GM10266 (cell line): ENCODE results near the gene SMIM27.

Experiments
- DNase-seq: peaks from one replicate; pipeline ENCODE4 v3.0.0; 2012; ENCODE audit errors: extremely low spot score
- TF ChIP-seq, protein P1 (sequence below): IDR thresholded peaks from 2 replicates; pipeline ENCODE4 v1.5.1; 2012; ENCODE audit warnings: mild to moderate bottlenecking, low read depth; ENCODE audit not compliant: control insufficient read depth, insufficient read depth; ENCODE audit errors: missing control alignments

SMIM27 gene

GRCh38 chr9:32558408-32558934 is 6.3 kb downstream of the SMIM27 start:
- TF ChIP-seq, protein P1, sequence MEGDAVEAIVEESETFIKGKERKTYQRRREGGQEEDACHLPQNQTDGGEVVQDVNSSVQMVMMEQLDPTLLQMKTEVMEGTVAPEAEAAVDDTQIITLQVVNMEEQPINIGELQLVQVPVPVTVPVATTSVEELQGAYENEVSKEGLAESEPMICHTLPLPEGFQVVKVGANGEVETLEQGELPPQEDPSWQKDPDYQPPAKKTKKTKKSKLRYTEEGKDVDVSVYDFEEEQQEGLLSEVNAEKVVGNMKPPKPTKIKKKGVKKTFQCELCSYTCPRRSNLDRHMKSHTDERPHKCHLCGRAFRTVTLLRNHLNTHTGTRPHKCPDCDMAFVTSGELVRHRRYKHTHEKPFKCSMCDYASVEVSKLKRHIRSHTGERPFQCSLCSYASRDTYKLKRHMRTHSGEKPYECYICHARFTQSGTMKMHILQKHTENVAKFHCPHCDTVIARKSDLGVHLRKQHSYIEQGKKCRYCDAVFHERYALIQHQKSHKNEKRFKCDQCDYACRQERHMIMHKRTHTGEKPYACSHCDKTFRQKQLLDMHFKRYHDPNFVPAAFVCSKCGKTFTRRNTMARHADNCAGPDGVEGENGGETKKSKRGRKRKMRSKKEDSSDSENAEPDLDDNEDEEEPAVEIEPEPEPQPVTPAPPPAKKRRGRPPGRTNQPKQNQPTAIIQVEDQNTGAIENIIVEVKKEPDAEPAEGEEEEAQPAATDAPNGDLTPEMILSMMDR = no peak
- no peak for DNase-seq

DNA sequence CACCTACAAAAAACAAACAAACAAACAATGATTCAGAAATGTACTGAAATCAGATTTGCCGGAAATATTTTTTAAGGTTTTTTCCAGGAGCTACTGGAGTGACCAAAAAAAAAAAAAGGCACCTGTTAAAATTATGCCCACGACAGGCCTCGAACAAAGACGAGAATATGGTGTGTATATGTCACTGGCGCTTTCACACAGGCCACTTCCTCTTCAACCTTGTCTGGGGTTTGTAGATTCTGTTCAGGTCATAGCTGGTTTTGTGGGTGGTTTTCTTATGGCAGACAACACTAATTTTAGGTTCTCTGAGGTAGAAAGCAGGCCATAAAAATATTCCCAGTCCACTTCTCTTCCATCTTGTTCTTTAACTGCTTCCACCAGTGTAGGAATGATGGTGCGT is 13.8 kb downstream of the SMIM27 start:
- DNase-seq = no peak
- TF ChIP-seq, protein P1 = no peak

DNA sequence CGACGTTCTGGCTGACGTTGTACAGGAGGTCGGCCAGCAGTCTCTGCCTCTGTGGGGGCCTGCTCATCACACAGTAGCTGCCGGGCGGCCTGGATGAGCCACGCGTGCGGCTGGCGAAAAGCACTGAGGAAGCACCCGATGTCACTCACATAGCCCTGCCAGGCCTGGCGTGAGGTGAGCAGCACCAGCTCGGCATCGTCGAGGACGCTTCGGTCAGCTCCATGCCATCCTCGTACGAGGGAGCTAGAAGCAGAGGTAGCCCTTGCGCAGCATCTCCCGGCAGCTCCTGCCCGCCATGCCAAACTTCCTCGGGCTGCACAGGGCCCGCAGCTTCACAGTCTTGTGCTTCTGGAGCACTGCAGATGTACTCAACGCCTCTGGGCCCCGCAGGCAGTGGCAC is 14.6 kb downstream of the SMIM27 start:
- TF ChIP-seq, protein P1 = no peak
- no peak for DNase-seq

DNA sequence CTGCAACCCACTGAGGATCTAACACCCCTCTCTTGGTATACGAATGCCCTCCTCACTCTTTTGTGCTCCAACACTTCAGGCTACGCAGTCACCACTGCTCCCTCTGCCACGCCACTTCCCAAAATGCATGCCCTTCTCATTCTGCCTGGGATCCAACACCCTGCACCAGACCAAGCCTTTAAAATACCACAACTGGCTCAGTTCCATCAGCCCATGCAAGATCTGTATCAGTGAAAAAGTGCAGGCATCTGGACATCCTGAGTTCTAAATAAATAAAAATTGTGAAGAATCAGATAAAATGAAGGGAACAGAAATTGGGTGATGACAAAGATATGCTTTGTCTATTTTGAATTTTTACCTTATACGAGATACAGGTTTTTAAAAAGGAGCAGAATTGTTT is 18.1 kb downstream of the SMIM27 start:
- TF ChIP-seq, protein P1 = no peak
- no peak for DNase-seq

DNA sequence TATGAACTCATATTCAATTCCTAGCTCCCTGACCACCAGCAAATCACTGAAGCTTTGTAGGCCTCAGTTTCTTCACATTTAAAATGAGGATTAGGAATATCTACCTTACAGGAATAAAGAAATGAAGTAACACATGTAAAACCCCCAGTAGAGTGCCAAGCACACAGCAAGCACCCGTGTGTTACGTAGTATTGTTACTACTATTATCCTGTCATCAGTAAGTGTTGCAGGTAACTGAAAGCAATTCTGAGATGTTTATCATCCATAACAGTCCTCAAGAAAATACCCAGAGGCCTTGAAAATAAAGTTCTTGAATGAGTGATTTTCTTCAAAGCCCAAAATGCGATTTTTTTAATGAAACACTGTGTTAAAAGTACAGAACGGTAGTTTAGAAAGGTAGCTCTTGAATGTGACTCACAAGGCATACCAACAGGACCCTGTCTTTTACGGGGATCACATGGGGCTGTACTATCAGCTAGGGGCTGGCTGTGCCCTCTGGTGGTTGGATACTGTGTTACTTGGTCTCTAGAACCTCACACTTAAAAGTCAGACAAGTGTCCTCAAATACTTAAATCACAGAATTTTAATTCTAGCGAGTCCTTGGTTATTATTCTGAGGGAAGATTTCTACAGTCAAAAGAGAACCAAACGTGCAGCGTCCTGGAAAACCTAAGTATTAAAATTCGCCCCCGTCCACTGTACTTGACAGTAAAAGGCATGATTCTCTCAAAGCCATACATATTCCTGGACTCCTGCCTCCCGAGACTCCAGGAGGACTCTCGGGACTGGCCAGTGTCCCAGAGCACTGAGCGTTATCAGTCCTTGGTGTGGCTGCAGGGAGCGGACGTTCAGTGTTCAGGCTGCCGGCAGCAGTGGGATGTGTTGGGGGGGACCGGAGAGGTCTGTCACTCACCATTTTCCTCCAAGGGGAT is 20.1 kb downstream of the SMIM27 start:
- TF ChIP-seq, protein P1 = peak; percentile 74
- peak; percentile 71 for DNase-seq

DNA sequence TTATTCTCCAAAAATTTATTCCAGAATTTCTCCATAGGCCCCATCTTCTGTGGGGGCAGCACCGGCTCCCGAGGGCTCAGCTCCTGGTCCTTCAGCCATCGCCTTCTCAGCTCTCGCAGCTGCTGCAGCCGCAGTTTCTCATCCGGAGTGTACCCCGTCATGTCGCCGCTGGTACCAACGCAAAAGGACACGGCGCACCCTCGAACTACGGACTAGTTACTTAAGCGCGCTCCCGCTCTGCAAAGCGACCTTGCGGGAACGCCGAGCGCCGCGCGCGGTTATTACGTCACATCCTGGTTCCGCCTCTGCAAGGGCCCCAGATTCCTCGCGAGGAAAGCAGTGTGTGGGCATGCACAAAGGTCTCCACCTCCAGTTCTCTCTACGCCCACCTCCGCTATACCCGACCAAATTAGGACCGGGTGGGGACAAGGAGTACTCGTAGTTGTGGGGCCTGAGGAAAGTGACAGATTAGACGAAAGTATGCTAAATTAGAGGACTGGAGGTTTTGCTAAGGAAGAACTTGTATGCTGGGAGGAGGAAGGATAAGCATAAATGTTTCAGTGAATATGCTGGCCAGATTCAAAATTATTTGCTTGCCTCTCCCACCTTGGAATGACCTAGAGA is 20.9 kb downstream of the SMIM27 start, which contains the start of gene NDUFB6:
TSS of gene NDUFB6 (minus strand) at position 260 of the 624 bp plus-strand sequence. CDS start at position 161, 99 bp downstream.
- peak; percentile 88 for DNase-seq

More for the DNA sequence above, 20.9 kb downstream of the SMIM27 start, which contains the start of gene NDUFB6:
- TF ChIP-seq, protein P1 = no peak
